GM12801 (cell line): ENCODE measurements around the gene PLD6.

Experiments used
- TF ChIP-seq, protein P1 (sequence below): IDR thresholded peaks from one replicate; pipeline ENCODE4 v1.5.1; 2011; ENCODE audit warnings: control low read depth; ENCODE audit not compliant: insufficient read length; ENCODE audit errors: extremely low read depth

The PLD6 gene

DNA sequence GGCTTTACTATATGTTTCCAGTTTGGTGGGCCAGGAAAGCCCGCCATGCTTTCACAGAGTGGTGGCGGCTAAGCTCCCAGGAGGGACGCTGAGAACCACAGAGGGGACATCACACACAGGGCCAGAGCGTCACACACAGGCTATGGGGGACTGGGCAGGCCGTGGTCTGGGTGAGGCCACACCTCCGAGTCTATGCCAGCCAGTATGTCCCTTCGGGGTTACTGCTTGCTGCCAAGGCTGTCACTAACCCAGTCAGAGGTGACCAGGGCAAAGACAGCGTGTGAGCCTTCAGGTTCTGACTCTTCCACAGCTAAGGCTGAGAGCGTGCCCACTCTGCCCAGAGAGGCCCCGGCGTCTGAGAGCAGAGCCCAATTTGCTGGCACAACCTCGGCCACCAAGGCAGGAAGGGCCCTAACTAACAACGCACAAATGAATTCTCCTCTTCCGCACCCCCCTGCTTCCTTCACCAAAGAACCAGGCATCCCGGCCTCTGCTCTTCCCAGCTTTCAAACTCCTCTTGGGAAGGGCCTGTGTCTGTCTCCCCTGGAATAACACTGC lies 2.9 kb downstream of the PLD6 start:
- TF ChIP-seq, protein P1, sequence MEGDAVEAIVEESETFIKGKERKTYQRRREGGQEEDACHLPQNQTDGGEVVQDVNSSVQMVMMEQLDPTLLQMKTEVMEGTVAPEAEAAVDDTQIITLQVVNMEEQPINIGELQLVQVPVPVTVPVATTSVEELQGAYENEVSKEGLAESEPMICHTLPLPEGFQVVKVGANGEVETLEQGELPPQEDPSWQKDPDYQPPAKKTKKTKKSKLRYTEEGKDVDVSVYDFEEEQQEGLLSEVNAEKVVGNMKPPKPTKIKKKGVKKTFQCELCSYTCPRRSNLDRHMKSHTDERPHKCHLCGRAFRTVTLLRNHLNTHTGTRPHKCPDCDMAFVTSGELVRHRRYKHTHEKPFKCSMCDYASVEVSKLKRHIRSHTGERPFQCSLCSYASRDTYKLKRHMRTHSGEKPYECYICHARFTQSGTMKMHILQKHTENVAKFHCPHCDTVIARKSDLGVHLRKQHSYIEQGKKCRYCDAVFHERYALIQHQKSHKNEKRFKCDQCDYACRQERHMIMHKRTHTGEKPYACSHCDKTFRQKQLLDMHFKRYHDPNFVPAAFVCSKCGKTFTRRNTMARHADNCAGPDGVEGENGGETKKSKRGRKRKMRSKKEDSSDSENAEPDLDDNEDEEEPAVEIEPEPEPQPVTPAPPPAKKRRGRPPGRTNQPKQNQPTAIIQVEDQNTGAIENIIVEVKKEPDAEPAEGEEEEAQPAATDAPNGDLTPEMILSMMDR = no peak

DNA sequence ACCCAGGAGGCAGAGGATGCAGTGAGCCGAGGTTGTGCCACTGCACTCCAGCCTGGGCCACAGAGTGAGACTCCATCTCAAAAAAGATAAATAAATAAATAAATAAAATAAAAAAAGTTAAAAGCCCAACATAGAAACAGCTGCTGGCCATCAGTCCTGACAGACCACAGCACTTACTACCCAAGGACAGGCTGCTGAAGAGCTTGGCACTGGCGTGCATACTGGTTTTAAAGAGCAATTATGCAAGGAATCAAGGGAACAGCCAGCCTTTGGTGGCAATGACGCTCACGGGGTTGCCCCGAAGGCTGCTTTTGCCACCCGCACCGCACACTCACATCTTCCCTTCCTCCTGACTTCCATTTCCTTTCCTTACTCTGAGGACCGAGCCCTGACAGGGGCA lies 4.2 kb downstream of the PLD6 start:
- TF ChIP-seq, protein P1 = no peak

DNA sequence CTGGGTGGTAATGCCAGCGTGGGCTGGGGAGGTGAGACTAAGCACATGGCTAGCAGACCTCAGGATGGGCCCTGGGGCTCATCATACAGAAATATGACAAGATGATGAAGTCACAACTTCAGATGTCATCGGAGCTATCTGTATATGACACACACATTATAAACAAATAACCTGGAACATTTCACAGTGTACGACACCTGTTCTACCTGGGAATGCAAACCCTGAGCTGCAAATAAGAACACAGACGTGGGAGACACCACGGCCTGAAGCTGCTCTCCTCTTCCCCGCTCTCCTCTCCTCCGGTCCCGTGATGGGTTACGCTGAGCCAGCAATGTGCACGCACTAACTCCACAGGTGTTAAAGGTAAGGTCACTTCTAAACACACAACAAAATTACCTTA lies 4.9 kb downstream of the PLD6 start:
- TF ChIP-seq, protein P1 = no peak

DNA sequence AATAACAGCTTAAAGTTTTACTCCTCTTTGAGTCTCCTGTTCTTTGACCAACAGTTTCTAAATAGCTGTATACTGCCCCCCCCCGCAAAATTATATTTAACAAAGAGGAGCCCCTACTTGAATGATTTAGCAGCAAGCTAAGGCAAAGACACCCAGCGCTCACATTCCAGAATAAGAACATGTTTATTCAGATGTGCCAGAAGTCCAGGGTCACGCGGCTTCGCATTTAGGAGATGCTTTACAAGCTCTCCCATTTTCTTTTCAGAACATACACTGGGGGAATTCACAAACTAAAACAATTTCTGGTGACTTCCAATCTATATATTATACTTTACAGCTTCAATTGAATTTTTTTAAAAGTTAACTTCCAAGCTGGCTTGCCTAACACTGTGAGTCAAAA lies 5.3 kb downstream of the PLD6 start:
- TF ChIP-seq, protein P1 = no peak

DNA sequence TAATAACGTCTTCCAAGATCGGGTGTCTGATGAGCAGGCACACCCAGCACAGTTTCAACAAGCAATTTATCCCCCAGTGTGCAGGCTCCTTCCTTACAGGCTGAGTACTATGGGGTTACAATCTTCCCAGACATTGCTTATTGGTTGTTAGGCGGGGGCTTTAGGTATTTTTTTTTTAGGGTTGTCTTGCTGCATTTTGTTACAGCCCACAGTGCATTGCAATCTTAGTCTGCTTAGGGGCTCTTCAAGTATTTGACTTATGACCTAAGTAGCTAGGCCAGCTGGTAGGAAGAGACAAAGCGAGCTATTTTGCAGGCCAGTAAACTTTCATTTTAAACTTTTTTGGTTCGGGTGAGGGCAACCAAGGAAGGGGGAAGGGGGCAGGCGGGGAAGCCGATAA lies 5.8 kb downstream of the PLD6 start:
- TF ChIP-seq, protein P1 = no peak

DNA sequence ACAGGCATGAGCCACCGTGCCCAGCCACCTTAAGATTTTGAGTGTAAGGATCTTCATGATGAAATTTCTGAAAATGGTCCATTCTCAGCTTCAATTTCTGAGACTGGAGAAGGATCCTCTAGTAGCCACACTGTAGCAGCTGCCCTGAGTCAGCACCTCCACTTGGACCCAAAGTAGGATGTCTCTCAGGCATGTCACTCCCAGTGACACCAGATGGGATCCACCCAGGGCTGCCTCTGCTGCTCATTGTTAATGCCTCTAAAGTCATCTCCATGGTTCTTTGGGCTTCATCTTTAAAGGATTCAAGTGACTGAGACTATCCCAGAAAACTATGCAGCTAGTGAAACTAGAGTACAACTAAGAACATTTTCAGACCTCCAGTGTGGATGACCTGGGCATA lies 7.9 kb downstream of the PLD6 start:
- TF ChIP-seq, protein P1 = no peak

DNA sequence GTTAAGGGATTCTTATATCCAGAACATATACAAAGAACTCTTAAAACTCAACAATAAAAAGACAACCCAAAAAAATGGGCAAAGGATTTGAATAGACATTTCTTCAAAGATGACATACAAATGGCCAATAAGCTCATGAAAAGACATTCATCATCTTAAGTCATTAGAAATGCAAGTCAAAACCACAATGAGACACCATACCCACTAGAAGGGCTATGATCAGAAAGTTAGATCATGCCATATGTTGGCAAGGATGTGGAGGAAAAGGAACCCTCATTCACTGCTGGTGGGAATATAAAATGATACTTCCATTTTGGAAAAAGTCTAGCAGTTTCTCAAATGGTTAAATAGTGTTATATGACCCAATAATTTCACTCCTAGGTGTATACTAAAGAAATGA lies 9.4 kb downstream of the PLD6 start:
- TF ChIP-seq, protein P1 = no peak
